Activated CD4-positive, CD25-positive, alpha-beta regulatory T cell (primary cell): Measurements from ENCODE around the gene ZC3HAV1L.
"Not testable (repeated sequence)": the region's sequence is repeated elsewhere in the genome, so short reads cannot be mapped to it uniquely, and the experiment has no call there.

Experiments
- DNase-seq, 4 experiments: peaks; one replicate each; lab custom pipeline; 2025; lab: John Stamatoyannopoulos, UW

ZC3HAV1L gene

DNA sequence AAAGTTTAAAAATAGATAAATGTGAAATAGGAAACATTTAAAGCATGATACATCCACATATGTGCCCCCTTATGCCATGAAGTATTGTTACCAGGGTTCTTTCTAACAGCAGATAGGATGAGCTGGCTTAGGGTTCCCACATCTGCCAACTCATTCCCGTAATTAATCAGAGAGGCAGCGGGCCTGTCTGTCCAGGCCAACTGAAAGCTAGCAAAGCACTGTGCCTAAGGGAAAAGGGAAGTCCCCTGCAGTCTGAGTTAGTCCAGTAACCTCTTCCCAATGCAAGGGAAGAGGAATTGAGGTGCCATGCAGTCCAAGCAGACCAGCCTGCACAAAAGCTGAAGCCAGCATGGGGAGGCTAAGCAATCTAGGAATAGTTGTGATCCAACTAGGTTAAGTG is 18.3 kb upstream of the ZC3HAV1L start:
- no peak for DNase-seq

GRCh38 chr7:139051655-139052054 is 15.8 kb upstream of the ZC3HAV1L start:
- DNase-seq, result no peak

DNA sequence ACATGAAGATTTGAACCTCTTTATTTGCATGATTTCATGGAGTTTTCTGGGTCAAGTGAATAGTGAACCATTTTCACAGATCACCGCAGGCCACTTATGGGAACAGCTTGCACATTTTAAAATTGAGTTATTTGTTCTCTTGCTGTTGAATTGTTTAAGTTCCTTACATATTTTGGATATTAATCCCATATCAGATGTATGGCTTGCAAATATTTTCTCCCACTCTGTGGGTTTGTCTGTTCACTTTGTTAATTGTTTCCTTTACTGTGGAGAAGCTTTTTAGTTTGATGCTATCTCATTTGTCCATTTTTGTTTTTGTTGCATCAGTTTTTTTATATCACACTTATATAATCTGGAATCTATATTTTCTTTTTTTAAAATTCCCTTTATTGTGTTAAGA is 14.1 kb upstream of the ZC3HAV1L start:
- no peak for DNase-seq

GRCh38 chr7:139049111-139049510 is 13.3 kb upstream of the ZC3HAV1L start:
- DNase-seq, result no peak

DNA sequence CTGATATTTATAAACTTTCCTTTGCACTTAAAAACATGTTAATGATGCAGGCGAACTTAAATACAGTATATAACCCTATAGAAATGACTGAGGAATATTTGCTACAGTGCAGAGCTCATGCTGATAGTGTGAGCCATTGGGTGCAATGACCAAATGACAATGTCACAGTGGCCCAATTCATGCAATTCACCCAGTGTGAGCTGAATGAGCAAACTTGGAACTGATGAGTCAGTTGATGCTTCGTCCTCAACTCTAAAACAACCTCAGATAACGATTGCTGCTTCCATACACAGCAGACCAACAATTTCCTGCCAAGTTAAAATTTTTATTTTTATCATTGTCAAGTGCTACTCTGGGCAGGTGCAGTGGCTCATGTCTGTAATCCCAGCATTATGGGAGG is 12.1 kb upstream of the ZC3HAV1L start:
- no peak for DNase-seq

DNA sequence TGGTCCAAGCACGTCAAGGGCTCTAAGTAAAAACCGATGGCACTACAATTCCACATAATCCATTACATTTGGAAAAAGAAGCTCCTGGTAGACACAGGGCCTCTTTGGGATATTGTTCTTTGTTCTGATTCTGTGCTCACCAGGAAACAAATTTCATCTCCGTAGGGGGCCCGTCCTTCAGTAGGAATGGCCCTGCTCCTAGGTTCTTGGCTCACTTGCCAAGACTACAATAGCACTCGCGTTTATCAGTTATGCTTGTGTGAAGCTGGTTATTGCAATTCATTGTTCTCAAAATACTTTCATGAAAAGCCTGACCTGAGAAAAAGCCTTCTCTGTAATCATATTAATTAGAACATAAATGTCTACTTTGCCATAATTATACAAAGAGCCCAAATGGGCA is 10.3 kb upstream of the ZC3HAV1L start:
- no peak for DNase-seq

DNA sequence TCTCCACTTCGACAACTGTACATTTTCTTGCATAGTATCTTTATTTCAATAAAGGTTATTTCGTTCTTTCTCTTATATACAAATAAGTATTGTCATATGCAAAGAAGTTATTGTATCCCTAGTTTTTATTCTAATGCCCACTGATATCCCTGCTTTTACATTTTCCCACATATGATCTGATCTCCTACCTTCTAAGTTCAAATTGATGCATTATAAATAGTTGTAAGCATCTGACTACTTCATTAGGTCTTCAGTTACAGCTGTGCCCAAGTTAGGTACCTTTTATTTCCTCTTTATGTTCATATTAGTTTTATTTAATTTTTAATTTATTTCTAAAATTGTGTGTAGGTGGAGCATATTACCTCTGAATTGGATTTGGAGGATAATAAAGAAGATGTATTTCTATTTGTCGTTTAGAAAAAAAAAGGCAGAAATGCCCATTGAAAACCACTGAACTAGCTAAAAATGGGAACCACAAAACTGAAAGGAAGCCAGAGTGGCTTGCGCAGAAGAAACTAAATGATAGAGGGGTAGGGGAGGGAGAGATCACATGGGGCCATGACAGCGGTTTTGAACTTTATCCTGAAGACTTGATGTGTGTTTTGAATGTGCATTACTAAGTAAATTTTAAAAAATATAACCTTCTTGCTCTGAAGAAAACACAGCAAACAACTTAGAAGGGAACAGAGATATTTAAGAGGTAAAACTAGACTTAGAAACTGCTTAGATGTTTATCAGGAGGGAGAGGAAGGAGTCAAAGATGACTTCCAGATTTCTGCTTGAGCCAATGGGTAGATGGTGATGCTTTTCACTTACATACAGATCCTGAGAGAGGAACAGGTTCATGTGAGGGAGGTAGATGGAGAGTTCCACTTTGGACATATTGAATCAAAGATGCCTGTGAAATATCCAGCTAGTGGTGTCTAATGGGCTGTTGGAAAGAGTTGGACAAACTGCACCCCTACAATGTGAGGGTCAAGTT is 9.3 kb upstream of the ZC3HAV1L start:
- no peak for DNase-seq

DNA sequence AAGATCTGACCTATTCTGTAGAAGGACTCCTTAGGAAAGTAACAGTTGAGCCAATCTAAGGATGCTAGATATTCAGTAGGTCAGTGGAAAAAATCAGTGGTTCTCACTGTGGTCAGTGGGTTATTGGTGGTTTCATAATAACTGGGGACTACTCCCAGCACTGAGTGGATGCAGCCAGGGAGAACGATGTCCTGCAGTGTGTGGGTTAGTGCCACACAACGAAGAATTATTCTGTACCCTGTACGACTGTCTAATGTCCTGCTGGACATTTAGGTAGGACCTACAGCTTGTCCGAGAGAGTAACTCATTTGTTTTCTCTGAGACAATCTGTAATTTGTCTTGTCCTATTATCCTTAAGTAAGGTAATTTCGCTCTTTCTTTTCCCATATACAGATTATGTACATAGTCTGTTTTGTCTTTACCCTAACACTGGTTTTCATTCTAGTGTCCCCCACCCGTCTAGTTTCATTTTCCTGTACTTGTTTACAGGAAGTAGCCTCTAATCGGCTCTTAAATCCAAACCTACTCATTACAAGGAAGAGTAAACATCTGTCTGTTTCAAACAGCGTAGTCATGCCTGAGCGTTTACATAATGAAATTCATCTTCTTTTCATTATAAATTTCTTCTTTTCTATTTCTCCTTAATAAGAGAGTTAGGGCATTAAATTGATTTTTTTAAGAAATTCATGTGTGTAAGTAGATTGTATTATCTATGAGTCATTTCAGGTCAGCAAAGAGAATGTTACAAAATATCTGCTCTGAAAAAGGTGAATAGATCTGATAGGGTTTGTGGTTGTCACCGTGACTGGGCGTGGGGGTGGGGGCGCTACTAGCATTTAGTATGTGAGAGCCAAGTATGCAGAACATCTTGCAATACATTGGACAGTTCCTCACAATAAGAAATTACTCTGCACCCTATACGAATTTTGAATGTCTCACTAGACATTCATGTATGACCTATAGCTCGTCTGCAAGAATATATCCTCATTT is 8.3 kb upstream of the ZC3HAV1L start:
- DNase-seq, result peak; percentile 26 to 51 (median 28)

GRCh38 chr7:139041378-139042085 is 5.7 kb upstream of the ZC3HAV1L start:
- DNase-seq, result no peak

GRCh38 chr7:139038691-139039090 is 2.8 kb upstream of the ZC3HAV1L start:
- no peak for DNase-seq

DNA sequence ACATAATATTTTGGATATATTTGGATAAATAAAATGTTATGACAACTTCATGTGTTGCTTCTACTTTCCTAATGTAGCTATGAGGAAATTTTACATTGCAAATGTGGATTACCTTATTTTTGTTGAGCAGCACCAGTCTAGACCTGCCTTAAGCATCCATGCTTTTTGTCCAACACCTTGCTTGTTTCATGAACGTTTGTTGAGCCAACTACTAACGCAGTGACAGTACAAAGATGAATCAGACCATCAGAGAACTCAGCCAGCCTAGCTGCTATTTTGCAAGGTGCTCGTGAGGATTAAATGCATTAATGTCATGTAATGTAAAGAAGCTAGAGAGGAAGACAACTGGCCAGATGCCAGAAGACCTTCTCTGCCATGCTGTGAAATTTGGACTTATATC is 1.1 kb upstream of the ZC3HAV1L start:
- no peak for DNase-seq

GRCh38 chr7:139034855-139035585 is 822 bp downstream of the ZC3HAV1L start:
- DNase-seq, result peak in 2 of 4 experiments; percentile 17

DNA sequence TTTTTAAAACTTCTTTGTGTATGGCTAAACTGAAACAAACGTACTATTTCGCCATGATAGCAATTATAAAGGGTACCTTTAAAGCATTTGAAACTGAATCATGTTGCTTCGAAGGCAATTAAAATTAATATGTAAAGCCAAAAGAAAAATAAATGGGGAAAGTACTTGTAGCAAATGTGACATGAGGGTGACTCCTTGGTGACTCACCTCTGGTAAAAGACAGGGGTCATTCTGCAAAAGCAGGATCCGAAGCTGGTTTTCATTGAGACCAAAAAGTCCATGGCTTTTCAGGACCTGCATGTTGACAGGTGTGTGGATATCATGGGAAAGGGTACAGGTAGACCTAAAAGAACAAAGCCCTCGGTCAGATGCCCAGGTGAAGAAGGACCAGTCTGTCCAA is 1.5 kb downstream of the ZC3HAV1L start:
- DNase-seq, result no peak

- no peak for DNase-seq
Measured at GRCh38 chr7:139033346-139034114, 2.3 kb downstream of the ZC3HAV1L start.

GRCh38 chr7:139032473-139032872 is 3.4 kb downstream of the ZC3HAV1L start:
- DNase-seq, result no peak

- DNase-seq, result no peak
Measured at GRCh38 chr7:139029353-139029752, 6.5 kb downstream of the ZC3HAV1L start.

GRCh38 chr7:139026551-139026950 is 9.3 kb downstream of the ZC3HAV1L start:
- DNase-seq, result no peak

DNA sequence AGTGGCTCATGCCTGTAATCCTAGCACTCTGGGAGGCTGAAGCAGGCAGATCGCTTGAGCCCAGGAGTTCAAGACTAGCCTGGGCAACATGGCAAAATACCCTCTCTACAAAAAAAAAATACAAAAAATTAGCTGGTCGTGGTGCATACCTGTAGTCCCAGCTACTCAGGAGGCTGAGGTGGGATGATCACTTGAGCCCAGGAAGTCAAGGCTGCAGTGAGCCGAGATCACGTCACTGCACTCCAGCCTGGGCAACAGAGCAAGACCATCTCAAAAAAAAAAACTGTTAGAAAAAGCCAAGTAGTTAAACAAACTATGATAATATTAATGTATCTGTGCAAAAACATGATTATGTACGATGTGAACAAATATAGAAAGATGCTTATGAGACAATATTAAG is 10.0 kb downstream of the ZC3HAV1L start:
- not testable (repeated sequence) for DNase-seq

DNA sequence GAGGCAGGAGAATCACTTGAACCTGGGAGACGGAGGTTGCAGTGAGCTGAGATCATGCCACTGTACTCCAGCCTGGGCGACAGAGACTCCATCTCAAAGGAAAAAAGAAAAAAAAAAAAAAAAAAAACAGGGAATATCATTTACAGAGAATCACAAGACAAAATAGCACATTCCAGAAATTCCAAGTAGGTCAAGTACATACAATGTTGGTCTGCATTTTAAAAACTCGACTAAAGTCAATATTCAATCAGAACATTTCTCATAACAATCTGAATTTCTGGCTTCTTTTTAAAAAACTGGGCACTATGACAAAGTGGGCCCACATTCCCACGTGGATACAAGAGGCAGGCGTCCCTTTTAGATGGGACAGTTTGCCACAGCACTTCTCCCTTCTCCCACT is 12.8 kb downstream of the ZC3HAV1L start:
- DNase-seq, result no peak

- no peak for DNase-seq
Measured at GRCh38 chr7:139022286-139022685, 13.6 kb downstream of the ZC3HAV1L start.
